ENCODE data around the gene CASP1.
"Not testable (repeated sequence)": the region's sequence is repeated elsewhere in the genome, so short reads cannot be mapped to it uniquely, and the experiment has no call there.

Gene CASP1

DNA sequence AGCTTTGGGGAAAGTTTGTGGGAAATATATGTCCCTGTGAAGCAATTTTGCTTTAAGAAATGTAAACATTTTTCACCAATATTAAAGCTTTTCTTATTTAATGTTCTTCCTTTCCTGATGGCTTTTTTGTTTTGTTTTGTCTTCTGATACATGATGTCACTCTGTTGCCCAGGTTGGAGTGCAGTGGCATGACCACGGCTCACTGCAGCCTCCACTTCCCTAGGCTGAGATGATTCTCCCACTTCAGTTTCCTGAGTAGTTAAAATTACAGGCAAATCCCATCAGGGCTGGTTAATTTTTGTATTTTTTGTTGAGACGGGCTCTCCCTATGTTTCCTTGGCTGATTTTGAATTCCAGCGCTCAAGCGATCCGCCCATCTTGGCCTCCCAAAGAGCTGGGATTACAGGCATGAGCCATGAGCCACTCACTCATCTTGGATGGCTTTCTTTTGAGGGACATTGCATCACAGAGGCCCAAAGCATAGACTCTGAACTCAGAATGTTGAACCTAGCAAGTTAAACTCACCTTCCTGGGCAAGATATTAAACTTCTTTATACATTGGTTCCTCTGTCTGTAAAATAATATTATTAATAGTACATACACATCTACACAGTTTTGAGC lies 10.8 kb upstream of the CASP1 start:
- H3K9me3 ChIP-seq, result no peaks in the 10 kb centered on the region
- H3K4me1 ChIP-seq, result no peaks in the 10 kb centered on the region
- no peaks in the 10 kb centered on the region for H3K36me3 ChIP-seq
- H3K4me3 ChIP-seq, result no peak overlapping the region
- H3K9ac ChIP-seq, result no peak overlapping the region
- no peaks in the 10 kb centered on the region for H3K27me3 ChIP-seq
- H3K27ac ChIP-seq, result no peak overlapping the region
- TF ChIP-seq Cebpa-rat (IDR thresholded peaks at IDR 0.05), result no peak
- peak overlapping the region; percentile 60 for H3K4me2 ChIP-seq
- no peaks in the 10 kb centered on the region for H4K20me1 ChIP-seq

DNA sequence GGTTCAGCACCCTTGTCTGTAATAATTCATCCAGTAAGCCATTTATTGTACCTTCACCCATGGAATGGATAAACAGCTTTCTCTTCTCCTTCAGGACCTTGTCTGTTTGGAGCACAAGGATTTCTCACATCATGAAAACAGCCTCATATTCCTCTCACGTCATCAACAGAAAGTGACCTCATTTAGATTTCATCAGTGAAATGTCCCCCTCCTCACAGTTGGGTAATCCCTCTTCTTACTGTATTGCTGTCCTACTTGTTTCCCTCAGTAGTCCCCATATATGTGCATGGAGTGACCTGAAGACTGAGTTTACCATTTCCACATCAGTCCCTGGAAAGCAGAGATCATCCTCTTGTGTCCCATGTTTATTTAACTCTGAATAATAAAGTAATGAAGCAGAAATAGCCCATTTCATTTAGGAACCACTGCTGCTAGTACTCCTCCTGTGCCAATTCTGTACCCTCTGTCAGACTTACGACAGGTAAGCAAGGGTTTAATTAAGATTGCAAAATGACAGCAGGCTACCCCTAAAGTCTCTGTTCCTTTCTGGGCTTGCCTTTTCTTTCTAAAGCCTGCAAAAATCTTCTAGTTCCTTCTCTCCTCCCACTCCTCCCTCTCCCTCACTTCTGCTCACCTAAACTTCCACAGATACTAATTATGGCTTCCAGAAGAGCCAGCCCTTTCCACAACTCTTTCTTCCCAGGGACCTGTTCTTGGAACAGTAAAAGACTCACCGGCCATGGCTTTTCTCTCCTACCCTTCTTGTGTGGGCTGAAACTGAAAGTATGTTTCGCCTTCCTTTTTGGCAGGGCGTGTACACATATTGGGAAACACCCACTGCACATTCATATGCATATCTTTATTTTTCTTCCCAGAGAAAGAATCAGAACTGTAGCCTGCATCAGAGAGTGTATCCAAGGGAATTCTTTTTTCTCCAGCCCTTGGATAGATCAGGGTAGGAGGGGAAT lies 9.9 kb upstream of the CASP1 start, which contains the start of gene CARD16:
Gene CARD16 (minus strand): TSS at position 779 of the 968 bp plus-strand sequence. CDS start 38 bp downstream, at position 741.
- peak within 1 kb of the TSS; percentile 55; the same call in 1 of the 2 replicates for H3K27ac ChIP-seq

DNA sequence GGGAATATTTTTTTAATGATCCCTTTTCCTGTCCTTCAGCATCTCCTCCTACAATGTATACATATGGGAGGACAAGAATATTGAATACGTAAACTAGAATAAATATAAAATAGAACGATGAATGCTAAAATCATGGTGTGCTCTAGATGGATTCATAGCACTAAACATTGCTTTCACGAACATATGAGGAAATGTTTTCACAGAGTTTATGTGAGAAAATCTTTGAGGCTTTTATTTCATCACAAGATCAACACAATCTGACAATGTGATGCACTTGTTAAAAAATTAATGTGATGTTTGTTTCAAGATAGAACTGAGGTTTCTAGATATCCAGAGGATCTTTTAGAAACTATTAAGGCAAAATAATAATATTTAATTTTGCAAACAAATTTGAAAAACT lies 7.2 kb upstream of the CASP1 start:
- Histone ChIP-seq H3K27ac (no peak overlapping the region), H3K36me3 (no peaks in the 10 kb centered on the region), H3K9me3 (peaks cover 14% of the 10 kb centered on the region), H3K4me1 (no peaks in the 10 kb centered on the region), H3K4me2 (no peak overlapping the region), H3K4me3 (no peak overlapping the region), H3K9ac (no peak overlapping the region), H4K20me1 (no peaks in the 10 kb centered on the region), H3K27me3 (no peaks in the 10 kb centered on the region)
- TF ChIP-seq Cebpa-rat (IDR thresholded peaks at IDR 0.05), result no peak

More for the DNA sequence above, 9.9 kb upstream of the CASP1 start, which contains the start of gene CARD16:
- peak within 1 kb of the TSS; percentile 31; the same call in 1 of the 2 replicates for H3K4me3 ChIP-seq
- H3K27me3 ChIP-seq, H4K20me1 ChIP-seq, H3K36me3 ChIP-seq, H3K9me3 ChIP-seq, H3K9ac ChIP-seq, H3K4me1 ChIP-seq: not testable (repeated sequence)
- peak within 1 kb of the TSS; percentile 60 for H3K4me2 ChIP-seq

DNA sequence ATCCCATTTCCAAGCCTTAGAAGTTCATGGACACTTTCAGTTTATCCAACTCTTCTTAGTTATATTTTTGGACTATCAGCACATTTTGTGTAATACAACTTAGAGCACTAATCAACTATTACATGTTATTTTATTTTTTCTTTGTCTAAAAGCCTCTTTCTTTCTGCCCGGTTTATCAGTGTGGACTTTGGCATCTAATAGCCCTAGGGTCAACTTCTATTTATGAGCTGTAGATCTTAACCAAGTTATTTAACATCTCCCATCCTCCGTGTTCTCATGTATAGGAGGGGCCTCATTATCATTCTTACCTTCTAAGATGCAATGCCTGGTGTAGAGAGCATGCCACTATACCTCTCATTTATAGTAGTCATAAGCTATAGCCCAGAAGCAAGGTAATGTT lies 5.8 kb upstream of the CASP1 start:
- H4K20me1 ChIP-seq, result no peaks in the 10 kb centered on the region
- H3K27ac ChIP-seq, result no peak overlapping the region
- peaks cover 18% of the 10 kb centered on the region for H3K9me3 ChIP-seq
- H3K4me1 ChIP-seq, result no peaks in the 10 kb centered on the region
- H3K4me3 ChIP-seq, result no peak overlapping the region
- H3K9ac ChIP-seq, result no peak overlapping the region
- no peaks in the 10 kb centered on the region for H3K36me3 ChIP-seq
- H3K27me3 ChIP-seq, result no peaks in the 10 kb centered on the region
- TF ChIP-seq Cebpa-rat (IDR thresholded peaks at IDR 0.05), result no peak
- no peak overlapping the region for H3K4me2 ChIP-seq

DNA sequence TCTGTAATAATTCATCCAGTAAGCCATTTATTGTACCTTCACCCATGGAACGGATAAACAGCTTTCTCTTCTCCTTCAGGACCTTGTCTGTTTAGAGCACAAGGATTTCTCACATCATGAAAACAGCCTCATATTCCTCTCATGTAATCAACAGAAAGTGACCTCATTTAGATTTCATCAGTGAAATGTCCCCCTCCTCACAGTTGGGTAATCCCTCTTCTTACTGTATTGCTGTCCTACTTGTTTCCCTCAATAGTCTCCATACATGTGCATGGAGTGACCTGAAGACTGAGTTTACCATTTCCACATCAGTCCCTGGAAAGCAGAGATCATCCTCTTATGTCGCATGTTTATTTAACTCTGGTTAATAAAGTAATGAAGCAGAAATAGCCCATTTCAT lies 556 bp downstream of the CASP1 start:
- peak overlapping the region; percentile 56; the same call in 1 of the 2 replicates for H3K27ac ChIP-seq
- not testable (repeated sequence) for H4K20me1 ChIP-seq, H3K4me3 ChIP-seq, H3K36me3 ChIP-seq, H3K4me1 ChIP-seq, H3K27me3 ChIP-seq, H3K9ac ChIP-seq
- H3K4me2 ChIP-seq, result peak overlapping the region; percentile 56
- peaks cover 18% of the 10 kb centered on the region for H3K9me3 ChIP-seq

DNA sequence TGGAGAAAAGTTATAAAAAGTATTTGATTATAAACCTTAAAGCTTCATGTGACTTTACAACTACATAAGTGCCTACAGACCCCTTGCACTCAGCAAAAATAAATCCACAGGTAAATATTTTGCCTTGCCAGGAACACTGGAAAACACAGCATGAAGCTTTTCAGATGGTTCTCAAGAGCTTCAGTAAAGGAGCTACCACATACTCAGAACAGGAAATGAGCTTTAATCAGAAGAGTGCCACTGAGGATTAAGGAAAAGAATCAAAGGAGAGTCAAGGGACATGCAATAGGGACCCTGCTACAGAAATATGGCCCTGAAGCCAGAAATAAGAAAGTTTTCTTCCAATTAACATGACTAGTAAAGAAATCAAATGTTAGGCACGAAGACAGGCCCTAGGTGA lies 1.2 kb downstream of the CASP1 start:
- Histone ChIP-seq H4K20me1 (no peaks in the 10 kb centered on the region), H3K9ac (no peak overlapping the region), H3K9me3 (peaks cover 18% of the 10 kb centered on the region), H3K27ac (no peak overlapping the region), H3K4me1 (0 out of 2 replicates have a peak, but pooled peaks cover 8% of the 10 kb centered on the region), H3K27me3 (no peaks in the 10 kb centered on the region), H3K36me3 (no peaks in the 10 kb centered on the region), H3K4me3 (no peak overlapping the region), H3K4me2 (no peak overlapping the region)
- TF ChIP-seq Cebpa-rat (IDR thresholded peaks at IDR 0.05), result no peak

DNA sequence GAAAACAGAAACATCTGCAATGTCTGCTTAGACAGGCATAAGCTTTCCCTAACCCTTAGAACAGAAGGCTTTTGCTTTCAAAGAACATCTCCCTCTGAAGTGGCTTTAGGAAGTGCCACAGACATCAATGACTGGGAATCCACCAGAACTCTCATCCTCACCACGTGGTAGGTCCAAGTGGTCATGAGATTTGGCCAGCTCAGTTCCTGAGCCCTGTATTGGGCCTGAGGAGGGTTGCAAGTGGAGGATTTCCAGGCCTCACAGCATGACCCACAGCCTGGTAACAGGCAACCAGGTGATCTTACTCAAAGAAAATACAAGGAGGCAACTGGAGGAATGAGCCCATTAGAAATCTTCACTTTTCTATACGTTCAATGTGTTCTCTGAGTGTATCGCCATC lies 1.6 kb downstream of the CASP1 start:
- H4K20me1 ChIP-seq, result no peaks in the 10 kb centered on the region
- 0 out of 2 replicates have a peak, but pooled peaks cover 8% of the 10 kb centered on the region for H3K4me1 ChIP-seq
- H3K9me3 ChIP-seq, result peaks cover 16% of the 10 kb centered on the region
- H3K27ac ChIP-seq, result no peak overlapping the region
- no peaks in the 10 kb centered on the region for H3K27me3 ChIP-seq
- H3K4me3 ChIP-seq, result no peak overlapping the region
- TF ChIP-seq Cebpa-rat (IDR thresholded peaks at IDR 0.05), result no peak
- no peak overlapping the region for H3K9ac ChIP-seq
- H3K36me3 ChIP-seq, result no peaks in the 10 kb centered on the region
- no peak overlapping the region for H3K4me2 ChIP-seq

DNA sequence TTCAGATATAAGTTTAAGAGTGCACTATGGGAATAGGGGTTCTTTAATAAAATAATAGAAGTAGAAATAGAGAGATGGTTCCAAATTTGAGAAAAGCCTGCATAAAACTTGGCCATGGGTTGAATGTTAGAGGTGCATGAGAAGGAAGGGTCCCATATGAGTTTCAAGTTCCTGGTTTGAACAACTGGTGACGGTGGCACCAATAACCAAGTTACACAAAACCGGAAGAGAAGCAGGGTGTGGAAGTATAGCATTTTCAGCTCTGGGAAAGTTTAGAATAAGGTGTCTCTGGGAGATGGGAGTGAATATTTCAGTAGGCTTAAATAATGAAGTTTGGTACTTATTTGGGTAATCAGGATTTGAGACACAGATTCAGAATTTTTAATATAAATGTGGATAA lies 2.4 kb downstream of the CASP1 start:
- H3K27me3 ChIP-seq, result no peaks in the 10 kb centered on the region
- H3K36me3 ChIP-seq, result no peaks in the 10 kb centered on the region
- no peak overlapping the region for H3K27ac ChIP-seq
- TF ChIP-seq Cebpa-rat (IDR thresholded peaks at IDR 0.05), result no peak
- H3K4me1 ChIP-seq, result 0 out of 2 replicates have a peak, but pooled peaks cover 8% of the 10 kb centered on the region
- peaks cover 7% of the 10 kb centered on the region for H3K9me3 ChIP-seq
- no peak overlapping the region for H3K4me2 ChIP-seq
- H3K9ac ChIP-seq, result no peak overlapping the region
- H3K4me3 ChIP-seq, result no peak overlapping the region
- H4K20me1 ChIP-seq, result no peaks in the 10 kb centered on the region

DNA sequence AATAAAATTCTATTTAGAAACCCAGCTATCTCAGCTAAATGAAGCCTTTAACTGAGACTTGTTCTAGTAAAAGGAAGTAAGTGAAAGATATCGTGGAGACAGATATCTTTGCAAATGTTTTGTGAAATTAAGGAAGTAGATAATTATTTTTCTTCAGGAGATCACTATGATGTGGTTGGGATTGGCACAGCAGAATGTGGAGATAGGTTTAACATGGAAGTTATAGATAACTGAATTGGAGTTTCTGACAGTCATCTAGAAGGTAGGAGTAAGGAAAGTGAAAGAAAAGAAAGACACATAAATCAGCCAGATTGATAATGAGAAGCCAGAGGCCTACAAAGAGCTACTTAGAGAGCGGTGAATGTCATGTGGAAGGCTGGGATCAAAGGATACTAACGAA lies 7.3 kb downstream of the CASP1 start:
- Histone ChIP-seq H3K36me3 (no peaks in the 10 kb centered on the region), H3K4me3 (no peak overlapping the region), H3K4me2 (no peak overlapping the region), H3K27ac (no peak overlapping the region), H4K20me1 (no peaks in the 10 kb centered on the region), H3K4me1 (peaks cover 10% of the 10 kb centered on the region), H3K9ac (no peak overlapping the region), H3K9me3 (no peaks in the 10 kb centered on the region), H3K27me3 (no peaks in the 10 kb centered on the region)
- TF ChIP-seq Cebpa-rat (IDR thresholded peaks at IDR 0.05), result no peak

DNA sequence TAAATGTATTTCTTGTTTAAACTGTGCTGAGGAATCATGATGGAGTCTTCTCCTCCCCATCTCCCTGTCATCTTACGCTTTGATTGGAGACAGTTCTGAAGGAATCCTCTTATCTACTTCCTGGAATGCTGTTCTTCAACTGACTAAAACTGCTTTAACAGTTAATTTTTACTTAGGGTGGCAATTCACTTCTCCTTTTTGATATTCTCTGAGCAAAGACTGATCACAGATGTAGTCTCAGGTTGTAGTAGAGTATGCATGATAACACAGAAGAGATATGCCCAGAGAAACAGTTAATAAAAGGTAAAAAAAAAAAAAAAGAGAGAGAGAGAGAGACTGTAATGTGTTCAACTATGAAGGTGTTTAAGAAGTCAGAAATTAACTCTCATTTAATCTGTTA lies 10.6 kb downstream of the CASP1 start:
- H3K4me2 ChIP-seq, result no peak overlapping the region
- H3K36me3 ChIP-seq, result no peaks in the 10 kb centered on the region
- no peak overlapping the region for H3K27ac ChIP-seq
- peaks cover 11% of the 10 kb centered on the region for H3K4me1 ChIP-seq
- no peak overlapping the region for H3K9ac ChIP-seq
- H3K4me3 ChIP-seq, result no peak overlapping the region
- no peaks in the 10 kb centered on the region for H3K9me3 ChIP-seq
- no peaks in the 10 kb centered on the region for H3K27me3 ChIP-seq
- no peak for TF ChIP-seq Cebpa-rat (IDR thresholded peaks at IDR 0.05)
- H4K20me1 ChIP-seq, result no peaks in the 10 kb centered on the region
